Keratinocyte (primary cell): Measurements from ENCODE around the gene TMEM178A. TPM values are rescaled to one million over a fixed set of nuclear protein-coding genes. Genes with fewer than 3 reads are reported as not detected.

Experiments used
- DNase-seq: peaks from one replicate; pipeline ENCODE4 v3.0.0-alpha.2; 2011; ENCODE audit warnings: low read depth, missing footprints, low spot score
- FAIRE-seq: peaks from 2 replicates; lab custom pipeline; 2011; peaks lifted over from hg19 to GRCh38; lab: Jason Lieb, UNC
- H2AFZ ChIP-seq: 2 replicates; pipeline ENCODE4 v1.6.0; 2012; ENCODE audit warnings: low read length, control low read depth, inconsistent platforms; ENCODE audit not compliant: control insufficient read depth
- H3K27ac ChIP-seq: 2 replicates; pipeline ENCODE4 v1.5.1; 2011; ENCODE audit warnings: low read length; ENCODE audit not compliant: control insufficient read depth, insufficient read depth
- H3K27me3 ChIP-seq: 3 replicates; pipeline ENCODE4 v1.6.0; 2011; ENCODE audit warnings: low read length; ENCODE audit not compliant: control insufficient read depth, insufficient read depth; ENCODE audit errors: extremely low read depth
- H3K36me3 ChIP-seq, 2 experiments: 2 replicates in 1 of 2; 3 replicates in 1 of 2; pipeline ENCODE4 v1.5.1; 2011; ENCODE audit warnings: low read length in 2 of 2, mild to moderate bottlenecking in 1 of 2; ENCODE audit not compliant: control insufficient read depth in 2 of 2, insufficient read depth in 2 of 2; ENCODE audit errors: extremely low read depth in 1 of 2
- H3K4me1 ChIP-seq: 3 replicates; pipeline ENCODE4 v1.5.1; 2011; ENCODE audit warnings: low read length; ENCODE audit not compliant: control insufficient read depth, insufficient read depth; ENCODE audit errors: extremely low read depth
- H3K4me2 ChIP-seq: 3 replicates; pipeline ENCODE4 v1.6.0; 2011; ENCODE audit warnings: low read depth, low read length; ENCODE audit not compliant: control insufficient read depth, insufficient read depth; ENCODE audit errors: extremely low read depth
- H3K4me3 ChIP-seq, 3 experiments: fragments of 200-600 bp in 1 of 3; sonication (generic) in 1 of 3; 2 replicates in 2 of 3; 3 replicates in 1 of 3; pipeline ENCODE4 v1.5.1; 2011 to 2016; ENCODE audit warnings: low read length in 3 of 3, mild to moderate bottlenecking in 3 of 3, control low read depth in 2 of 3, inconsistent platforms in 1 of 3, low read depth in 1 of 3, mixed read lengths in 1 of 3, mixed run types in 1 of 3, moderate library complexity in 1 of 3; ENCODE audit not compliant: control insufficient read depth in 2 of 3, insufficient read depth in 2 of 3; ENCODE audit errors: extremely low read depth in 1 of 3
- H3K79me2 ChIP-seq: 2 replicates; pipeline ENCODE4 v1.6.0; 2012; ENCODE audit warnings: low read length; ENCODE audit not compliant: control insufficient read depth, insufficient read depth
- H3K9ac ChIP-seq: 3 replicates; pipeline ENCODE4 v1.6.0; 2011; ENCODE audit warnings: low read length; ENCODE audit not compliant: control insufficient read depth, insufficient read depth; ENCODE audit errors: extremely low read depth
- H3K9me1 ChIP-seq: 3 replicates; pipeline ENCODE4 v1.6.0; 2011; ENCODE audit warnings: low read length; ENCODE audit not compliant: control insufficient read depth, insufficient read depth; ENCODE audit errors: extremely low read depth
- H3K9me3 ChIP-seq: 2 replicates; pipeline ENCODE4 v1.5.1; 2012; ENCODE audit warnings: low read depth, low read length; ENCODE audit not compliant: control insufficient read depth
- H4K20me1 ChIP-seq: 3 replicates; pipeline ENCODE4 v1.6.0; 2011; ENCODE audit warnings: low read length; ENCODE audit not compliant: control insufficient read depth, insufficient read depth; ENCODE audit errors: extremely low read depth
- EZH2 ChIP-seq: IDR thresholded peaks from one replicate; pipeline ENCODE4 v1.6.1; 2012; ENCODE audit warnings: inconsistent platforms, mild to moderate bottlenecking, low read length, moderate library complexity
- dilution Hi-C: fragments of 300-500 bp; cut with MboI; formaldehyde crosslinking; loops from one replicate; pipeline ENCODE4 v1.7.0; 2020; ENCODE audit warnings: low sequenced_read_pairs; ENCODE audit not compliant: extremely low pct_ligation_motif_present
- polyA plus RNA-seq, 5 experiments: library from polyadenylated mRNA; depleted of rRNA in 3 of 5; stranded (reverse) in 3 of 5; stranded (forward) in 1 of 5; unstranded in 1 of 5; fragments of >200 nt; gene quantifications; 1 replicate in 1 of 5; 2 replicates in 3 of 5; 3 replicates in 1 of 5; pipeline versions ENCODE4 v1.2.1 to v1.2.3, GENCODE V29; 2011 to 2012; ENCODE audit warnings: missing spikeins in 2 of 5, low read depth in 1 of 5, low replicate concordance in 1 of 5
- TF ChIP-seq, protein P1 (sequence below), 3 experiments: IDR thresholded peaks in 1 of 3; conservative IDR thresholded peaks in 1 of 3; optimal IDR thresholded peaks in 1 of 3; 2 replicates in 2 of 3; 3 replicates in 1 of 3; pipeline versions ENCODE3 to v1.5.1; 2011; ENCODE audit warnings: low read length in 3 of 3, mild to moderate bottlenecking in 3 of 3, moderate library complexity in 2 of 3, control low read depth in 1 of 3, inconsistent platforms in 1 of 3; ENCODE audit not compliant: insufficient read depth in 2 of 3; ENCODE audit errors: extremely low read depth in 1 of 3

TMEM178A gene
- polyA plus RNA-seq, 1 donor (not counting 4 experiments of a cell fraction or from before 2014, with no cell fraction given) = 0.07 TPM

DNA sequence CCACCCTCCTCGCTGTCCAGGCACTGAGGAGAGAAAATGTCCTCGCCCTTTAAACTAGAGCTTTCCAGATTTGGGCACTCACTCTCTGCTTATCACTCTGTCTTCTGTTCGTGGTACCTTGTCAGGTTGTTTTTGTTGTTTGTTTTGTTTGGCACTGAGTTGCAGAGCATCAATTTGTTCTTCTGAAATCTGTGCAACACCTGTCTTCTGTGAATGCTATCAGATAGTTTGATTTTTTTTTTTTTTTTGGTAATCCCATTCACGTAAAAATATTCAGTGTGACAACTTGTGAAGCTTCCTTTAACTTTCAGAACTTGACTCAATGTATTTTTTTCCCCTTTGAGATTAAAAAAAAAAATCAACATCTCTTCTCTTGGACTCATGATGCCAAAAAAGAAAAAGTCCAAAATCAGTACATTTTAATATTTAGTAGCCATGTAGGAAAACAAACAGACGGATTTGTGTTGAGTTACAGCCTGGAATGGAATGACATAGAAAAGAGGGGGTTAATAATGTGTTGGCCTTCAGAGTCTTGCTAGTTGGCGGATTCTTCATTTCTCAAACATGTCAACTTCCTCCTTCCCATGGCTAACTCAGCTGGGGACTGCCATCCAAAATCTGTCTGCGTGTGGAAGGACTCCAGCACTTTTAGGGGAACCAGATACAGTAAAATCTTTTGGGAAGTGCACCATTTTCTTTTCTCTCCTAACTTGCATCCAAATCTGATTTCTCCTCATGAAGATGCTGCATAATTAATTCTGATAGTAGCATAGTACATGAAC, 1.6 kb downstream of the TMEM178A start:
- dilution Hi-C loops = no loop called here
- Histone ChIP-seq H3K27ac (no peak overlapping the region), H3K79me2 (no peaks in the 10 kb centered on the region), H3K9me3 (no peaks in the 10 kb centered on the region), H2AFZ (no peak overlapping the region), H3K4me3 (no peak overlapping the region), H3K4me2 (no peak overlapping the region), H4K20me1 (peaks cover 6% of the 10 kb centered on the region), H3K36me3 (no peaks in the 10 kb centered on the region), H3K4me1 (no peaks in the 10 kb centered on the region), H3K9ac (no peak overlapping the region), H3K27me3 (peaks cover 71% of the 10 kb centered on the region), H3K9me1 (no peaks in the 10 kb centered on the region)
- no peak for FAIRE-seq
- DNase-seq = no peak
- no peak for TF ChIP-seq EZH2
- TF ChIP-seq, protein P1, sequence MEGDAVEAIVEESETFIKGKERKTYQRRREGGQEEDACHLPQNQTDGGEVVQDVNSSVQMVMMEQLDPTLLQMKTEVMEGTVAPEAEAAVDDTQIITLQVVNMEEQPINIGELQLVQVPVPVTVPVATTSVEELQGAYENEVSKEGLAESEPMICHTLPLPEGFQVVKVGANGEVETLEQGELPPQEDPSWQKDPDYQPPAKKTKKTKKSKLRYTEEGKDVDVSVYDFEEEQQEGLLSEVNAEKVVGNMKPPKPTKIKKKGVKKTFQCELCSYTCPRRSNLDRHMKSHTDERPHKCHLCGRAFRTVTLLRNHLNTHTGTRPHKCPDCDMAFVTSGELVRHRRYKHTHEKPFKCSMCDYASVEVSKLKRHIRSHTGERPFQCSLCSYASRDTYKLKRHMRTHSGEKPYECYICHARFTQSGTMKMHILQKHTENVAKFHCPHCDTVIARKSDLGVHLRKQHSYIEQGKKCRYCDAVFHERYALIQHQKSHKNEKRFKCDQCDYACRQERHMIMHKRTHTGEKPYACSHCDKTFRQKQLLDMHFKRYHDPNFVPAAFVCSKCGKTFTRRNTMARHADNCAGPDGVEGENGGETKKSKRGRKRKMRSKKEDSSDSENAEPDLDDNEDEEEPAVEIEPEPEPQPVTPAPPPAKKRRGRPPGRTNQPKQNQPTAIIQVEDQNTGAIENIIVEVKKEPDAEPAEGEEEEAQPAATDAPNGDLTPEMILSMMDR (optimal IDR thresholded peaks at IDR 0.05 in 1 of 3, IDR thresholded peaks at IDR 0.05 in 1 of 3, conservative IDR thresholded peaks at IDR 0.05 in 1 of 3; ENCODE audit: extremely low read depth in 1 of 3, insufficient read depth in 2 of 3, low read length in 3 of 3) = no peak

GRCh38 chr2:39667886-39668276, 2.2 kb downstream of the TMEM178A start:
- Histone ChIP-seq H3K4me2 (no peak overlapping the region), H3K4me1 (no peaks in the 10 kb centered on the region), H3K9me3 (no peaks in the 10 kb centered on the region), H3K27ac (no peak overlapping the region), H4K20me1 (peaks cover 6% of the 10 kb centered on the region), H3K36me3 (no peaks in the 10 kb centered on the region), H3K4me3 (no peak overlapping the region), H2AFZ (no peak overlapping the region), H3K9ac (no peak overlapping the region), H3K27me3 (peaks cover 77% of the 10 kb centered on the region), H3K9me1 (no peaks in the 10 kb centered on the region), H3K79me2 (no peaks in the 10 kb centered on the region)
- dilution Hi-C loops = no loop called here
- TF ChIP-seq, protein P1 (optimal IDR thresholded peaks at IDR 0.05 in 1 of 3, IDR thresholded peaks at IDR 0.05 in 1 of 3, conservative IDR thresholded peaks at IDR 0.05 in 1 of 3; ENCODE audit: extremely low read depth in 1 of 3, insufficient read depth in 2 of 3, low read length in 3 of 3) = no peak
- peak; percentile 54 for TF ChIP-seq EZH2
- DNase-seq (no peak), FAIRE-seq (no peak)
